Camera-type eye (tissue), 1 donor: Measurements from ENCODE around the gene CTSE. TPM values are rescaled to one million over a fixed set of nuclear protein-coding genes. Genes with fewer than 3 reads are reported as not detected.

Experiments used
- total RNA-seq: library from RNA; depleted of rRNA; stranded (reverse); fragments of >200 nt; gene quantifications from one replicate; pipeline ENCODE4 v1.2.3, GENCODE V29; 2014

The CTSE gene
- total RNA-seq: 0.27 TPM

DNA sequence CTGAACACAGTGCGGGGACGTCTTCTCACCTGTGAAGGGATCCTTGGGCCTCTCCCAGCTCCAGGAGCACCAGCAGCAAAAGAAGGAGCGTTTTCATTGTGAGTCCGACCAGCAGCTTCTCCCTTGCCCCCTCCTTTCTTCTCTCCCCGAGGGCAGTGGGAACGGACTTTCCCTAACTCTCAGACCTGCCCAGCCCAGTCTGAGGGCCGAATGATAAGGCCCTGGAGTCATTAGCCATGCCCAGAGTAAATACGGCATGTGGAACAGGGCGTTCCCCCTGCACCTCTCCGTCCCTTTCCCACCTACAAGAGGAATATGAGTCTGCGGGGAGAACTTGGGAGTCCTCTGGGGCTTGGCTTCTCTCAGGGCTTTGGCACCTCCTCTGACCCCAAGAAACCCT lies at the start of gene CTSE:
CTSE (minus strand) TSS at position 201 of the 400 bp plus-strand sequence; CDS start at position 97, 104 bp downstream.

DNA sequence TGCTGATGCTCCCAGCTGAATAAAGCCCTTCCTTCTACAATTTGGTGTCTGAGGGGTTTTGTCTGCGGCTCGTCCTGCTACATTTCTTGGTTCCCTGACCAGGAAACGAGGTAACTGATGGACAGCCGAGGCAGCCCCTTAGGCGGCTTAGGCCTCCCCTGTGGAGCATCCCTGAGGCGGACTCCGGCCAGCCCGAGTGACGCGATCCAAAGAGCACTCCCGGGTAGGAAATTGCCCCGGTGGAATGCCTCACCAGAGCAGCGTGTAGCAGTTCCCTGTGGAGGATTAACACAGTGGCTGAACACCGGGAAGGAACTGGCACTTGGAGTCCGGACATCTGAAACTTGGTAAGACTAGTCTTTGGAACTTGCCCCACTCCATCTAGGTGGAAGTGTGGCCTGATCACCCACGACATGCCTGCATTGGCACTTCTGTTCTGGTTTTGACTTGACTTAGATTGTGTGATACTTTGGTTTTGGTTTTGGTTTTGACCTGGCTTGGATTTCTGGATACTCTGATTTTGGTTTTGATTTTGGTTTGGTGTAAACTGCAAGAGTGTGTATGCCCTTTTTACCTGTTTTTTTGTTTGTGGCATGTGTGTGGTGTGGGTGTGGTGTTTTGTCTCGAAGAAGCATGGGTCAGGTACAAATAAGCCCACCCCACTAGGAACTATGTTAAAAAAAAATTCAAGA lies 29.4 kb upstream of the CTSE start, which contains the start of gene RHEX:
RHEX (plus strand) TSS at position 255 of the 692 bp plus-strand sequence. CDS start 44,656 bp downstream, outside the sequence.

DNA sequence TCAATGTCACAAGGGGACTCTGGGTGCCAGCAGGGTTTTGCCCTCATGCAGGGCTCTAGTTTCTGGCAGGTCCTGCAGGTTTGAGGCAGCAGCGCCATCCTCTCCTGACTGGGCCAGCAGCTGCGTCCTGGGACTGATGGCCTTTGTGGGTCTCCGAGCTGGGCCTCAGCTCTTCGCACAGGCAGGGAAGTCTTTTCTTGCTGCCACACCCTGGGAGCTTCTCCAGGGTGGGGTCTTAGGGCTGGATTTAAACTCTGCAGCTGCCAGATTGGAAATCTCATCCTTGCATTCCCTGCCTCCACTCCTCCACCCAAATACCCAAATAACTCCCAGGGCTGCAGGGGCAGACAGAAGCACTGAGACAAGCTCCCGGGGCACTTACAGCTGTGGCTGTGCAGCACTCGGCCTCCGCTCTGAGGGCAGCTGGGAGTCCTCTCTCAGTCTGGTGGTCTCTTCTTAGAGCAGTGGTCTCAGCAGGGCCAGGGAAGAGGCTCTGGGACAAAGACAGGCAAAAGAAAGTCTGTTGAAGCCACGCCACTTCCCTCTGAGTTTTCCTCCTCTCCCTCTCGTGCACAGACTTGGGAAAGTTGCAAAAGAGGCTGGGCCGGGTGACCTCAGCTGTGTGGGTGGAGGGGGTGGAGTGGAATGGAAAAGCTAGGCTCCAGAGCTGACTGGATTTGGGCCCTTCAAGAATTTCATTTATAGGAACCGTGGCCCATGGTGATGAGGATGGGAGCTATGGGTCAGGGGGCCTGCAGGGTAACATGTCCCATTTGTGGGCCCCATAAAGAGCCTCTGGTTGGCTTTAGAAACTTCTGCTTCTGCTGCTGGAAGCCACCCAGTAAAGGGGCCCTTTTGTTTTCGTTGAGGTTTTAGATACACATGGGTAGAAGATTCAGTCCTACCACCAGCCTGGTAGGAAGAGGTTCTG lies 20.6 kb downstream of the CTSE start, which contains the start of gene RAB7B:
RAB7B (minus strand) TSS at position 525 of the 931 bp plus-strand sequence. CDS start 9,260 bp downstream, outside the sequence.

Other genes with a start within 250 kb of the CTSE start
- gene RAB29, start 248.4 kb downstream of the CTSE start, total RNA-seq: 9.3 TPM
- gene SLC41A1, start 210.7 kb downstream of the CTSE start, total RNA-seq: 33.6 TPM
- not detected for gene PM20D1, start 173.8 kb downstream of the CTSE start, total RNA-seq
- not detected for gene SLC26A9, start 80.4 kb downstream of the CTSE start, total RNA-seq
- gene RAB7B, start 20.5 kb downstream of the CTSE start, total RNA-seq: 5.3 TPM
- 1.6 TPM for gene RHEX, start 29.3 kb upstream of the CTSE start, total RNA-seq
- not detected for gene AVPR1B, start 93.5 kb upstream of the CTSE start, total RNA-seq
- 3.8 TPM for gene FAM72A, start 178.9 kb upstream of the CTSE start, total RNA-seq
- gene SRGAP2, start 179.6 kb upstream of the CTSE start, total RNA-seq: 118 TPM